Measurements from ENCODE around the gene TUT4.
"Not testable (repeated sequence)": the region's sequence is repeated elsewhere in the genome, so short reads cannot be mapped to it uniquely, and the experiment has no call there.

TUT4 gene

DNA sequence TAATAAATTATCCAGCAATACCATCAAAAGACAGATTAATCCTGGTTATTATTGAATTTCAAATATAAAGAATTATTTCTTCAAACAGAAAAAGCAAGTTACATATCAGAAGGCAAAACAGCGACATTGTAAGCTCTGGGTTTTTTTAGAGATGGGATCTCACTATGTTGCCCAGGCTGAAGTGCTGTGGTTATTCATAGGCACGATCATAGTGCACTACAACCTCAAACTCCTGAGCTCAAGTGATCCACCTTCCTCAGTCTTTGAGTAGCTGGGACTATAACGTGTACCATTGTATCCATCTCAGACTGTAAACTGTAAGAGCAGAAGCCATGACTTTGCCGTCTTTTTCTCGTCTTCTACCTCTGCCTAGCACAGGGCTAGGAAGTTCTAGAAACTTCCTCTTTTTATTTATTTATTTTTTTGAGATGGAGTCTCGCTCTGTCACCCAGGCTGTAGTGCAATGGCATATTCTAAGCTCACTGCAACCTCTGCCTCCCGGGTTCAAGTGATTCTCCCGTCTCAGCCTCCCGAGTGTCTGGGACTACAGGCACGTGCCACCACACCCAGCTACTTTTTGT is 29.3 kb upstream of the TUT4 start:
- H3K4me3 ChIP-seq (ENCODE audit: low read length): no peak overlapping the region
- TF ChIP-seq ZNF274 (IDR thresholded peaks at IDR 0.05; ENCODE audit: low read depth, low read length): no peak

DNA sequence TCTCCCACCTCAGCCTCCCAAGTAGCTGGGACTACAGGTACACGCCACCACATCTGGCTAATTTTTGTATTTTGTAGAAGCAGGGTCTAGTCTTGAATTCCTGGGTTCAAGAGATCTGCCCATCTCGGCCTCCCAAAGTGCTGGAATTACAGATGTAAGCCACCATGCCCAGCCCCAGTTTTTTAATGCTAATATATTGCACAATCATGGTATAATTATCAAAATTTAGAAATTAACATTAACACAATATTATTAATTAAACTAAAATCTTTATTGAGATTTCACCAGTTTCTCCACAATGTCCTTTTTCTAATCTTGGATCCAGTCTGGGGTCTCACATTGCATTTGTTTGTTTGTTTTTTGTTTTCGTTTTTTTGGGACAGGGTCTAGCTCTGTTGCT is 27.4 kb upstream of the TUT4 start:
- H3K4me3 ChIP-seq (ENCODE audit: low read length): no peak overlapping the region
- TF ChIP-seq ZNF274 (IDR thresholded peaks at IDR 0.05; ENCODE audit: low read depth, low read length): no peak

DNA sequence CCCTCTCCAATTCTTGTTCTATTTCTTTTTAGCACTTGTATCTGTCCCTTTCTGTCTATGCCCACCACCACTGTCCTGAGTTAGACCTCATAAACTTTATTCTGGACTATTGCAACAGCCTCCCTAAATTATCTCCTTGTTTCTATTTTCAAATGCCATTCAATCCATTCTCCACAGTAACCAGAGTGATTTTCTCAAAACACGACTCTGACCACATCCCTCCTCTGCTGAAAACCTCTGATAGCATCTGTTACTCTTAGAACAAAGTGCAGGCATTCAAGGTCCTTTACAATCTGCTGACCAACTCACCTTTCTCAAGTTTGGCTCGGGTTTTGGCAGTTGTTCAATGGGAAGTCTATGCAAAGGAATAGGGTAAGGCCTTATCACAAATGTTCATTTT is 26.5 kb upstream of the TUT4 start:
- no peak overlapping the region for H3K4me3 ChIP-seq (ENCODE audit: low read length)
- no peak for TF ChIP-seq ZNF274 (IDR thresholded peaks at IDR 0.05; ENCODE audit: low read depth, low read length)

DNA sequence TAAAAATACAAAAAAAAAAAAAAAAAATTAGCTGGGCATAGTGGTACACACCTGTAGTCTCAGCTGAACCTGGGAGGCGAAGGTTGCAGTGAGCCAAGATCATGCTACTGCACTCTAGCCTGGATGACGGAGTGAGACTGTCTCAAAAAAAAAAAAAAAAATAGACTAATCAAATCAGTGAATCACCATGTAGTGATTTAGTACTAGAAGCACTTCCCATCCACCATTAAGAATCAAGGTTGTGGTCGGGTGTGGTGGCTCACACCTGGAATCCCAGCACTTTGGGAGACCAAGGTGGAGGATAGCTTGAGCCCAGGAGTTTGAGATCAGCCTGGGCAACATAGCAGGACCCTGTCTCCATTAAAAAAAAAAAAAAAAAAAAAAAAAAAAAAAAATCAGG is 25.2 kb upstream of the TUT4 start:
- not testable (repeated sequence) for H3K4me3 ChIP-seq (ENCODE audit: low read length)

DNA sequence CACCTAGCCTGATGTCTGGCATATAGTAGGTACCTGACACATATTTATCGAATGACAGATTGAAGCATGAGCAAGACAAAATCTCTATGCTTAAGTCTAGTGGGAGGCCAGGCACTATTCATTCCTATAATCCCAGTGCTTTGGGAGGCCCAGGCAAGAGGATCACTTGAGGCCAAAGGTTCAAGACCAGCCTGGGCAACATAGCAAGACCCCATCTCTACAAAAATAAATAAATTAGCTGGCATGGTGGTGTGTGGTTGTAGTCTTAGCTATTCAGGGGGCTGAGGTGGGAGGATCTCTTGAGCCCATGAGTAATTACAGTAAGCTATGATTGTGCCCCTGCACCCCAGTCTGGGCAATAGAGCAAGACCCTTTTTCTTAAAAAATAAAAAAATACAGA is 23.2 kb upstream of the TUT4 start:
- no peak for TF ChIP-seq ZNF274 (IDR thresholded peaks at IDR 0.05; ENCODE audit: low read depth, low read length)
- no peak overlapping the region for H3K4me3 ChIP-seq (ENCODE audit: low read length)

DNA sequence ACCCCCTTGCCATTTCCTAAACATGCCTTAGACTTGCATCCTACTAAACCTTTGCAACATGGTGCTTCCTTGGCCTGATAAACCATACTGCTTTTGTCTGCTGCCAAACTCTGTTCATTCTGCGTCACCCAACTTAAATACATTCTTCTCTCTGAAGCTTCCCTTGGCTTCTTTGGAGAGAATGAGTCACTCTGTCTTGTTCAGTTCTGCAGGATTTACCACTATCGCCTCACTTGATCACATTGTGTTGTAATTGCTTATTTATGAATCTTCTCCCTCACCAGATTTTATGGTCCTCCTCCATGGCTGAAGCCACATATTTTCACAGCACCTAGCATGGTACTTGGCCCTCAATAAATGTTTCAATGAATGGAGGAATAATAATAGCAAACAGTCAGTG is 21.7 kb upstream of the TUT4 start:
- H3K4me3 ChIP-seq (ENCODE audit: low read length): no peak overlapping the region
- TF ChIP-seq ZNF274 (IDR thresholded peaks at IDR 0.05; ENCODE audit: low read depth, low read length): no peak

DNA sequence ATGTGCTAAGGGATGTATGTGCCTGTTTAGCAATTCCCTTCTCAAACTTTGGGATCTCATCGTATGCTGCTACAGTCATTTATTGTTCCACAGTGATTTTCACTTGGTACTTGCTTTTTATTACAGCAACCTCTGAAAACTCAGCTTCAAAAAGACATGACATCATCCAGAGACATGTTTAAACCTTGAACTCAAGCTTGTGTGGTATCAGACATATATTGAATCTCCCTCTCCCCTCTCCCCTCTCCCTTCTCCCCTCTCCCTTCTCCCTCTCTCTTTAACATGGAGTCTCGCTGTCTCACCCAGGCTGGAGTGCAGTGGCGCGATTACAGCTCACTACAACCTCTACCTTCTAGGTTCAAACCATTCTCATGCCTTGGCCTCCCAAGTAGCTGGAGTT is 19.5 kb upstream of the TUT4 start:
- TF ChIP-seq ZNF274 (IDR thresholded peaks at IDR 0.05; ENCODE audit: low read depth, low read length): no peak
- no peak overlapping the region for H3K4me3 ChIP-seq (ENCODE audit: low read length)

DNA sequence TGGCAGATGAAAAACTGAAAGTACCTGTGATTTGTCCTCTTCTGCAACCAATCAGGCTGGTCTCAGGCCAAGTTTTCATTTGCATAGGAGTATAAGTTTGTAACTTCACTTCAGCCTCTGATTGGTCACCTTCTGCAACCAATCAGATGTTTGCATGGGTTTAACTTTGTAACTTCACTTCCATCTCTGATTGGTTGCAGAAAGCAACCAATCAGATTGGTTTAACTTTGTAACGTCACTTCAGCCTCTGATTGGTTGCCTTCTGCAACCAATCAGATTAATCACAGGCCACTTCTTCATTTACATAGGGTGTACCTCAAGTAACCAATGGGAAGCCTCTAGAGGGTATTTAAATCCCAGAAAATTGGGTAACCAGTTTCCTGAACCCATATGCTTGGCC is 18.9 kb upstream of the TUT4 start:
- no peak overlapping the region for H3K4me3 ChIP-seq (ENCODE audit: low read length)

DNA sequence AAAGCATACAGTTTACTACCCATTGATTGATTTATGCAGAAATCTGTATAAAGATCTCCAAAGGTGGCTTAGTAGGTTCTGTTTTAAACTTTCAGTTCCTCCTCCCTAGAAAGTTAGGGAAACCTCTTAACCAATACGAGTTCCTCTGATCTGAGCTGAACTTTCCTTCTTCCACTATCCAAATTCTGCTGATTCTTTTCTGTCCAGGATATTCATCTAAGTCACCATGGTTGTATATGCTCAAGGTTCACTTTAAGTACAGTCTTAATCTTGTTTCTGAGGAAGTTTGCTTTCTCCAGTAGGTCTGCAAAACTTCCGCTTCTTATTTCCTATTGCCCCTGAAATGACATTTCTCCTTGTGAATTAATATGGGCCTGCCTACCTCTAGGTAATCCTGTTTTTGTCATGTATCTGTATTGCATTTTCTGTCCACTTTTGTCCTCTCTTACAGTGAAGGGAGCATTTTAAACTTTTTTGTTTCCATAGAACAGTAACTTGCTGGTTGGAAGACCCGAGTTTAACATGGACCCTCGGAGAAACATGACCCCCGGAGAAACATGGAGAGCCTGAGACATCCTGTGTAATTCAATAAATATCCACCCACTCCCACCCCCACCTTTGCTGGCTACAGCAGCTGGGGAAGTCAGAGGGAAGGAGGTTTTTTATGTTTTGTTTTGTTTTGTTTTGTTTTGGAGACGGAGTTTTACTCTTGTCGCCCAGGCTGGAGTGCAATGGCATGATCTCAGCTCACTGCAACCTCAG is 16.7 kb upstream of the TUT4 start:
- no peak overlapping the region for H3K4me3 ChIP-seq (ENCODE audit: low read length)
- TF ChIP-seq ZNF274 (IDR thresholded peaks at IDR 0.05; ENCODE audit: low read depth, low read length): no peak

More for the DNA sequence above, 18.9 kb upstream of the TUT4 start:
- TF ChIP-seq ZNF274 (IDR thresholded peaks at IDR 0.05; ENCODE audit: low read depth, low read length): no peak

DNA sequence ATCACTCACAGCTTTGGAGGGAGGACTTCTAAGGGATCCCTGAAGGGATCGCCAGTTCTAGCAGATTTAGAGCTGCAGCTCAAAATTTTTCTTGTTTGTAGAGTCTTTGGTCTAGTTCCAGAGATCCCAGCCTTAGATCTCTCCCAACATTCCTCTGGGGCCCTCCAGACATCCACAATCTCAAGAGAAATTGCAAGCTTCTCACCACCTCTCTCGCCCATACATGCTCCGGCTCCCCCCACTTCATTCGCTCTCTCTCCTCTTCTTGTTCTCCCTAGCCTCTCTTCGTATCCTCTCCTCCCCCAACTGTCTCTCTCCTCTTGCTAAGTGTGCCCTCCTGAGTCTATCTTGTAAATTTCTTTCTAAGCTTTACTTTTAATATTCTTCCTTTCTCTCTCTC is 15.1 kb upstream of the TUT4 start:
- no peak overlapping the region for H3K4me3 ChIP-seq (ENCODE audit: low read length)
- no peak for TF ChIP-seq ZNF274 (IDR thresholded peaks at IDR 0.05; ENCODE audit: low read depth, low read length)

DNA sequence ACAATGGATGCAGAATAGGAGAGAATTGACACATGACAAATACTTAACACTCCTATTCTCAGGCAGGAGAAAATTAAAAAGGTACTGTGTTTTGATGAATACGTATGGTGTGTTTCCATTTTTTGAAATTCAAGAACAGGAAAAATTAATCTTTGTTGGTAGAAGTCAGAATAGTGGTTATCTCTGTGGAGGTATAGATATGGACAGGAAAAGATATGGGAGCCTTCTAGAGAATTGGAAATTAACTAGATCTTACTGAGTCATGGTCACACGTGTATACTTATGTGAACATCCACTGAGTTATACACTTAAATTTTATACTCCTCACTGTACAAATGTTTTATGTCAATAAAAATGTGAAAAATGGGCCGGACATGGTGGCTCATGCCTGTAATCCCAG is 9.9 kb upstream of the TUT4 start:
- H3K4me3 ChIP-seq (ENCODE audit: low read length): no peak overlapping the region
- TF ChIP-seq ZNF274 (IDR thresholded peaks at IDR 0.05; ENCODE audit: low read depth, low read length): no peak

DNA sequence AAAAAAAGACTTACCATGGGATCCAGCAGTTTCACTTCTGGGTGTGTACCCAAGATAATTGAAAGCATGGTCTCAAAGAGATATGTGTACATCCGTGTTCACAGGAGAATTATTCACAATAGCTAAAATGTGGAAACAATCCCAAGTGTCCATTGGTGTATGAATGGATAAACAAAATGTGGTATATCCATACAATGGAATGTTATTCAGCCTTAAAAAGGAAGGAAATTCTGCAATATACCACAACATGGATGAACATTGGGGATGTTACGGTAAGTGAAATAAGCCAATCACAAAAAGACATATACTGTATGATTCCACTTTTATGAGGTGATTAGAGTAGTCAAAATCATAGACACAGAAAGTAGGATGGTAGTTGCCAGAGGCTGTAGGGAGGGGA is 7.0 kb upstream of the TUT4 start:
- no peak overlapping the region for H3K4me3 ChIP-seq (ENCODE audit: low read length)
- TF ChIP-seq ZNF274 (IDR thresholded peaks at IDR 0.05; ENCODE audit: low read depth, low read length): no peak

DNA sequence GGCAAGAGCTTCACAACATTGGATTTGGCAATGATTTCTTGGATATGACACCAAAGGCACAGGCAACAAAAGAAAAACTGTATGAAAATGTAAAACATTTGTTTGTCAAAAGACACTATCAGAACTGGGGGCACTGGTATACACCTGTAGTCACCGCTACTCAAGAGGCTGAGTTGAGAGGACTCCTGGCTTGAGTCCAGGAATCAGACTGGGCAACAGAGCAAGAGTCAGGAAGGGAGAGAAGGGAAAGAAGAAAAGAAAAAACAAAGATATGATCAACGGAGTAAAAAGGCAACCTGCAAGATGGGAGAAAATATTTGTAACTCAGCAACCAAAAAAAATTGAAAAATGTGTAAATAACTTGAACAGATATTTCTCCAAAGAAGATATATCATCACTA is 6.0 kb upstream of the TUT4 start:
- H3K4me3 ChIP-seq (ENCODE audit: low read length): no peak overlapping the region
- TF ChIP-seq ZNF274 (IDR thresholded peaks at IDR 0.05; ENCODE audit: low read depth, low read length): no peak

DNA sequence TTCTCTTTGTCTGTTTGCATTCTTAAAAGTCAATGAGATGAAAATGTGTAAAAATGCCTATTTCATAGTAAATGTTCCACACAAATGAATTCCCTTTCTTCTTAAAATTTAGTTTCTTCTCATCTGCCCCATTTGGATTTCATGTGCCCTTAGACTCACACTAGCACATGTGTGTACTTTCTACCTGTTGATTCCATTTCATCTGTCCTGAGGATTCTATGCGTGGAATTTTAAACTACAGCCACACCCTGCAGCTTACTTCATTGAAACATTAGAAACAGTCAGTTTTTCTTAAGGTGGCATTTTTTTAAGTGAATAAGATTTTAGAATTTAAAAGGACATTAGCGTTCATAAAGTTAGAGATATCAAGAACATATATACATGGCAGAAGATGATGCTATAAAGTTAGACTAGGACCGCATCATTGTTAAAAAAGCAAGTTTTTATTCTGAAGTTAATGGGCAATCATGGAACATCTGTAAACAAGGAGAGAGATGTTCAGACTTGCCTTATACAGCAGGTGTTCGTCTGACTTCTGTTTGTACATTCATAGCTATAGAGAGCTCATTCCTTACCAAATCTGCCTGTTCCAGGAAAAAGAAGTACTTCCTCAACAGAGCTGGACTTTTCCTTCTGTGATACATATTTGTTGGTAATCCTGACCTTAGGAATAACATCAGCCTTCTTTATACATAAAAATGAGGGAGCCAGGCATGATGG is 3.9 kb upstream of the TUT4 start:
- TF ChIP-seq ZNF274 (IDR thresholded peaks at IDR 0.05; ENCODE audit: low read depth, low read length): no peak
- H3K4me3 ChIP-seq (ENCODE audit: low read length): no peak overlapping the region

DNA sequence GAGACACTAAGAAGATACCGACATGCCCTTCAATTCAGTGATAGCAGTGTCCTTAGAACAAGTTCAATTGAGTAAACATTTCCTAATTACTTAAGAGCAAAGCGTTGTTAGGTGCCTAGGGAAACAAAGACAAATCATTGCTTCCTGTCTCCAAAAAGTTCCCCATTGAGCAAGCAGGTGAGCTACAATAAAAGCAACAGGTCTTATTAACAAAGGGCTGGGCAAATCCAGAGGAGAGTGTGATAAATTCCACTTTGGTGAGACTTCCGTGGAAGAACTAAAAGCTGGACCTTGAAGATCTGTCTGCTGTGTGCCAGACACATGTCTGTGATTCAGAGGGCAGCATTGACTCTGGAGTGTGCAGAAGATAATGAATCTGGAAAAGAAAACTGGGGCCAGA is 1.9 kb upstream of the TUT4 start:
- TF ChIP-seq ZNF274 (IDR thresholded peaks at IDR 0.05; ENCODE audit: low read depth, low read length): no peak
- H3K4me3 ChIP-seq (ENCODE audit: low read length): no peak overlapping the region

All from GM08714 (cell line).